Colonic mucosa (tissue), 4 donors: ENCODE results near the gene LGR4. TPM values are rescaled to one million over a fixed set of nuclear protein-coding genes. Genes with fewer than 3 reads are reported as not detected.

Experiments
- DNase-seq: peaks from one replicate; pipeline ENCODE4 v3.0.0-alpha.2; 2020
- H3K27ac ChIP-seq: fragments of 200-600 bp; one replicate; pipeline ENCODE4 v1.8.0; 2021
- H3K27me3 ChIP-seq: fragments of 200-600 bp; one replicate; pipeline ENCODE4 v1.8.0; 2021
- H3K36me3 ChIP-seq: fragments of 200-600 bp; one replicate; pipeline ENCODE4 v1.8.0; 2021
- H3K4me1 ChIP-seq: fragments of 200-600 bp; one replicate; pipeline ENCODE4 v1.8.0; 2021; ENCODE audit warnings: mild to moderate bottlenecking
- H3K4me3 ChIP-seq: fragments of 200-600 bp; one replicate; pipeline ENCODE4 v1.8.0; 2021
- H3K9ac ChIP-seq, 2 donors: one replicate each; pipeline ENCODE4 v1.7.0; 2013; ENCODE audit warnings: control low read depth in 2 of 2, low read depth in 2 of 2, low read length in 2 of 2
- H3K9me3 ChIP-seq: fragments of 200-600 bp; one replicate; pipeline ENCODE4 v1.8.0; 2021
- intact Hi-C: fragments of 100-400 bp; cut with DNase I; formaldehyde crosslinking; loops from one replicate; pipeline ENCODE4 v1.14.1; 2022
- total RNA-seq, 2 donors: library from RNA; stranded (reverse); fragmentation: NEBNext Ultra II Directional in 1 of 2; extraction: Animal tissue kit (Norgen Biotek cat#: 25700) in 1 of 2; gene quantifications; one replicate each; pipeline ENCODE4 v1.2.1, GENCODE V29; 2021
- TF ChIP-seq, protein P1 (sequence below): fragments of 200-600 bp; IDR thresholded peaks from one replicate; pipeline ENCODE4 v1.8.0; 2022; ENCODE audit warnings: antibody characterized with exemption, mild to moderate bottlenecking
- donor health status: healthy.
- donor health status: DM: no; HTN: no; CAD: no.
- donor health status: DM: no; HTN: no; CAD: no.

LGR4 gene
- total RNA-seq, 2 donors from 2014 or later: 88.2 to 94.5 TPM

DNA sequence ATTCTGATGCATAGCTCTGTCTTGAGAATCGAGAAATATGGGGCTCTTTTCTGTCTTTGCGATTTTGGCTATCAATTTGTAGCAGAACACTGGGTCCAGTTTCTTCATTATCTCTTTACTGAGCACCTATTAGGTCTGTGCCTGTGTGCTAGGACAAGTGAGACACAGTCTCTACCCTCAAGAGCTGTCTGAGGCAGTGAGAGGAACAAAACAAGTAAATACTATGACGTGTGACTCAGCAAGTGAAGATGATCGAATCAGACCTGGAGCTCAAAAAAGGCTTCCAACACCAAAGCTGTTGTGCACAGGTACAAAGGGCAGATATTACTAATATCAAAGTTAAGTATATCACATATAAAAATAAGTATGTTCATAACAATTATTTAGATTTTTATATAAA lies 52.4 kb downstream of the LGR4 start:
- DNase-seq: no peak
- H3K4me3 ChIP-seq: no peak overlapping the region
- no peaks in the 10 kb centered on the region for H3K4me1 ChIP-seq
- TF ChIP-seq, protein P1, sequence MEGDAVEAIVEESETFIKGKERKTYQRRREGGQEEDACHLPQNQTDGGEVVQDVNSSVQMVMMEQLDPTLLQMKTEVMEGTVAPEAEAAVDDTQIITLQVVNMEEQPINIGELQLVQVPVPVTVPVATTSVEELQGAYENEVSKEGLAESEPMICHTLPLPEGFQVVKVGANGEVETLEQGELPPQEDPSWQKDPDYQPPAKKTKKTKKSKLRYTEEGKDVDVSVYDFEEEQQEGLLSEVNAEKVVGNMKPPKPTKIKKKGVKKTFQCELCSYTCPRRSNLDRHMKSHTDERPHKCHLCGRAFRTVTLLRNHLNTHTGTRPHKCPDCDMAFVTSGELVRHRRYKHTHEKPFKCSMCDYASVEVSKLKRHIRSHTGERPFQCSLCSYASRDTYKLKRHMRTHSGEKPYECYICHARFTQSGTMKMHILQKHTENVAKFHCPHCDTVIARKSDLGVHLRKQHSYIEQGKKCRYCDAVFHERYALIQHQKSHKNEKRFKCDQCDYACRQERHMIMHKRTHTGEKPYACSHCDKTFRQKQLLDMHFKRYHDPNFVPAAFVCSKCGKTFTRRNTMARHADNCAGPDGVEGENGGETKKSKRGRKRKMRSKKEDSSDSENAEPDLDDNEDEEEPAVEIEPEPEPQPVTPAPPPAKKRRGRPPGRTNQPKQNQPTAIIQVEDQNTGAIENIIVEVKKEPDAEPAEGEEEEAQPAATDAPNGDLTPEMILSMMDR: no peak
- no peak overlapping the region for H3K27ac ChIP-seq
- no peaks in the 10 kb centered on the region for H3K9me3 ChIP-seq
- intact Hi-C loops: no loop called here
- no peak overlapping the region for H3K9ac ChIP-seq
- H3K27me3 ChIP-seq: no peaks in the 10 kb centered on the region
- H3K36me3 ChIP-seq: no peaks in the 10 kb centered on the region

DNA sequence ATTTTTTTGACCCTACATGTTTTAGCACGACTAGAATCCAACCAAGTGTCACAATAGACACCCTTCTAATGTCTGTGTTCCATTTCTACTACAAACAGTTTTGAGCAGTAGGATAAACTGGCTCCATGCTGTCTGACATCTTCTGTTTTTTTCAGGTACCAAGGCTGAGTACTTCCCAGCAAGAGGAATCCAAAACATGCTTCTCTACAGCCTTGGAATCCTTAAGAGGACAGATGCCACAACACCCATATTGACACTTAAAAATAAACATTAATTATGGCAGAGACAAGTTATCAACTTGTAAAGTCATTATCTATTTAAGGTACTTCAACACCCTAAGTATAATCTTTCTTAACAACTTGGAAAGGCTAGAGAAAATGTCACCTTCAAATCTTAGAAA lies 54.2 kb downstream of the LGR4 start:
- Histone ChIP-seq H3K9me3 (no peaks in the 10 kb centered on the region), H3K4me3 (no peak overlapping the region), H3K27ac (no peak overlapping the region), H3K36me3 (no peaks in the 10 kb centered on the region), H3K4me1 (no peaks in the 10 kb centered on the region), H3K27me3 (no peaks in the 10 kb centered on the region), H3K9ac (no peak overlapping the region)
- intact Hi-C loops: no loop called here
- DNase-seq: no peak
- TF ChIP-seq, protein P1: no peak

DNA sequence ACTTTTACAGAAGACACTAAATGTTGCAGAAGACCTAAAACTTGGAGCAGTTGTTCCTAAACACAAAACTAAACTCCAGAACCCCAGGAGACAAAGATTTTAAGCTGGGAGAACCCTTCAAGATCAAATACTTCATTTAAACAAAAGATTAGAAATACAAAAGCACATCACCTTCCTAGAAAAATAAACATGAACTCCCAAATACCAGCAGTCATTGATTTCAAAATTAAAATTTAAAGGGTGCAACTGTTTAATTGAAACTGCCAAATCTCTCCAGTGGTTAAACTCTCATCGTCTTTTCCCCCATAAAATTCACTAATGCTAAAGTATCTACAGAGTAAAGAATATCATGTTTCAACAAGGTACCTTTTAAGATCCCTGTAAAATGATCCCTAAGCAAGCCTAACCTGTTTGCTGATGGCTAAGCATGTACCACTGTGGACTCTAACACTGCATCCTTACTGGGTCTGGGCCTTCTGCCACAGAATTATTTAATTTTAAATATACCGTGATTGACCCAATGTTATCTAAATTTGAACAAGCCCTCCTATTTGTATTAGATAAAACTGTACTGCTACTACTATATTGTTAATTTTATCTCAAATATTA lies 55.9 kb downstream of the LGR4 start:
- H3K4me3 ChIP-seq: no peak overlapping the region
- H3K4me1 ChIP-seq: no peaks in the 10 kb centered on the region
- H3K9ac ChIP-seq: no peak overlapping the region
- no peaks in the 10 kb centered on the region for H3K36me3 ChIP-seq
- TF ChIP-seq, protein P1: no peak
- H3K27ac ChIP-seq: no peak overlapping the region
- no peak for DNase-seq
- H3K27me3 ChIP-seq: no peaks in the 10 kb centered on the region
- no peaks in the 10 kb centered on the region for H3K9me3 ChIP-seq
- intact Hi-C loops: no loop called here

DNA sequence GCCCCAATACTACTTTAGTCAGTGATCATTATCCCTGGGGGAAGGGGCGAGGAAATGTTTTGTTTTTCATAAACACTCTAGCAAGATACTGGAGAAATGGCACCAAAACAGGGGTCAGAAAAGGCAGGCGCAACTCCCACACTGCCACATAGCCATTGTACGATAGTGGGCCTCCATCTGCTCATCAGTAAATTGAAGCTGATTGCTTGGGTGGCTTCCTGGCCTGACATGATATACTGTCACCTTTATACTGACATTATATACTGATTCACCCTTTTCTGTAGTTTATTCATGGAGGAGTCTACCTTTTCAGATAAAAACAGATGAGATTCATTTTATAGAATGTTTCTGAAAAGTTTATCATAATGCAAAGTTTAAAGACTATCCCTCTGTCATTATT lies 57.9 kb downstream of the LGR4 start:
- no peak for DNase-seq
- TF ChIP-seq, protein P1: no peak
- no peak overlapping the region for H3K9ac ChIP-seq
- no peaks in the 10 kb centered on the region for H3K27me3 ChIP-seq
- no peaks in the 10 kb centered on the region for H3K36me3 ChIP-seq
- intact Hi-C loops: no loop called here
- H3K9me3 ChIP-seq: no peaks in the 10 kb centered on the region
- no peaks in the 10 kb centered on the region for H3K4me1 ChIP-seq
- no peak overlapping the region for H3K4me3 ChIP-seq
- no peak overlapping the region for H3K27ac ChIP-seq

DNA sequence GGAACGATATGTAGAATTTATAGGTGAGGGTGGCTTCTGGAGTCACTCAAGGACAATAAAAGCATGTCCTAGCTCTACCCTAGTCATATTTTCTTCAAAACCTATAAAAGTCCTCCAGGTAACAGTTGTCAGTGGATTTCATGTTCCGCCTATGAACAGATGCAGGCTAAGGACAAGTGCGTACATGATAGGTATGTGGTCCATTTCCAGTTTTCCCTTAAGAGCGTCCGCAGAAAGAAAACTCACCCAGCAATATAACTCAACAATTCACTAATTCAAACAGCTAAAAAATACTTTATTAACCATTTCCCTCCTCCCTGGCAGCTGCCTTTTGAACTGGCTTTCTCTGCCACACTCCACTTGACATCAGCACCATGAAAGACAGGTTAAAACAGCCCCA lies 59.4 kb downstream of the LGR4 start:
- H3K4me1 ChIP-seq: no peaks in the 10 kb centered on the region
- H3K27ac ChIP-seq: no peak overlapping the region
- H3K27me3 ChIP-seq: no peaks in the 10 kb centered on the region
- DNase-seq: no peak
- no peaks in the 10 kb centered on the region for H3K36me3 ChIP-seq
- intact Hi-C loops: no loop called here
- no peak overlapping the region for H3K4me3 ChIP-seq
- no peak overlapping the region for H3K9ac ChIP-seq
- TF ChIP-seq, protein P1: no peak
- H3K9me3 ChIP-seq: no peaks in the 10 kb centered on the region
